H1 (cell line): ENCODE results near the gene LRRC14B. TPM values are rescaled to one million over a fixed set of nuclear protein-coding genes. Genes with fewer than 3 reads are reported as not detected.
A peak's percentile ranks its signal among the peaks of the same experiment; 100 is the strongest.

Experiments used
- CTCF ChIA-PET: fragments of 300-600 bp; sonication (Branson Sonifier 250); formaldehyde crosslinking; loops from one replicate; lab custom pipeline; 2021; ENCODE audit not compliant: partially characterized antibody; lab: Charles Lee
- POLR2A ChIA-PET: fragments of 300-600 bp; sonication (Branson Sonifier 250); formaldehyde crosslinking; loops from one replicate; lab custom pipeline; 2021; ENCODE audit warnings: inconsistent platforms; ENCODE audit not compliant: partially characterized antibody; lab: Charles Lee
- DNase-seq, 2 experiments: peaks; one replicate each; pipeline versions ENCODE4 v3.0.0 to v3.0.0-alpha.2; 2010 to 2022; ENCODE audit warnings: low spot score in 2 of 2, low read depth in 1 of 2, mixed read lengths in 1 of 2
- FAIRE-seq: peaks from 2 replicates; lab custom pipeline; 2011; peaks lifted over from hg19 to GRCh38; lab: Jason Lieb, UNC
- H2AFZ ChIP-seq: 2 replicates; pipeline ENCODE4 v1.8.1; 2012; ENCODE audit warnings: low read length, inconsistent platforms
- H2AK5ac ChIP-seq: 2 replicates; pipeline ENCODE4 v1.6.1; 2013; ENCODE audit warnings: low read depth, low read length
- H2BK120ac ChIP-seq: replicated peaks from 2 replicates; pipeline ENCODE3; 2013; ENCODE audit warnings: low read depth, low read length, inconsistent platforms
- H2BK12ac ChIP-seq: 2 replicates; pipeline ENCODE4 v1.6.1; 2013; ENCODE audit warnings: low read depth, low read length
- H2BK15ac ChIP-seq: 2 replicates; pipeline ENCODE4 v1.6.1; 2013; ENCODE audit warnings: low read length
- H2BK20ac ChIP-seq: 2 replicates; pipeline ENCODE4 v1.6.1; 2013; ENCODE audit warnings: low read length
- H2BK5ac ChIP-seq: 2 replicates; pipeline ENCODE4 v1.6.1; 2013; ENCODE audit warnings: low read depth, low read length
- H3K14ac ChIP-seq: 2 replicates; pipeline ENCODE4 v1.6.1; 2013; ENCODE audit warnings: inconsistent platforms; ENCODE audit not compliant: insufficient read length
- H3K18ac ChIP-seq: 2 replicates; pipeline ENCODE4 v1.6.1; 2013; ENCODE audit warnings: low read length; ENCODE audit errors: extremely low read depth
- H3K23ac ChIP-seq: 2 replicates; pipeline ENCODE4 v1.6.1; 2013; ENCODE audit warnings: inconsistent platforms; ENCODE audit not compliant: insufficient read length
- H3K23me2 ChIP-seq: 2 replicates; pipeline ENCODE4 v1.6.1; 2013; ENCODE audit warnings: low read depth, low read length
- H3K27ac ChIP-seq: 2 replicates; pipeline ENCODE4 v1.6.1; 2011; ENCODE audit warnings: low read depth, low read length, inconsistent platforms
- H3K27me3 ChIP-seq, 4 experiments: replicated peaks in 1 of 4; 1 replicate in 1 of 4; 2 replicates in 3 of 4; pipeline versions ENCODE4 v1.6.1 to v1.8.1; 2011 to 2013; ENCODE audit warnings: low read length in 3 of 4, mild to moderate bottlenecking in 3 of 4, inconsistent platforms in 2 of 4, mixed read lengths in 2 of 4, moderate library complexity in 1 of 4; ENCODE audit not compliant: control insufficient read depth in 3 of 4, insufficient read depth in 3 of 4; ENCODE audit errors: extremely low read depth in 1 of 4
- H3K36me3 ChIP-seq, 4 experiments: 2 replicates each; pipeline versions ENCODE4 v1.6.1 to v1.8.1; 2011 to 2013; ENCODE audit warnings: mild to moderate bottlenecking in 4 of 4, low read length in 3 of 4, moderate library complexity in 2 of 4, control low read depth in 1 of 4, inconsistent platforms in 1 of 4; ENCODE audit not compliant: insufficient read depth in 4 of 4, control insufficient read depth in 2 of 4
- H3K4ac ChIP-seq: replicated peaks from 2 replicates; pipeline ENCODE3; 2013; ENCODE audit warnings: low read length, low read depth, mixed read lengths, inconsistent platforms; ENCODE audit not compliant: insufficient read length
- H3K4me1 ChIP-seq, 4 experiments: replicated peaks in 1 of 4; 1 replicate in 1 of 4; 2 replicates in 3 of 4; pipeline versions ENCODE4 v1.6.1 to v1.8.1; 2011 to 2013; ENCODE audit warnings: low read length in 3 of 4, inconsistent platforms in 2 of 4, mixed read lengths in 1 of 4; ENCODE audit not compliant: insufficient read depth in 4 of 4, control insufficient read depth in 3 of 4
- H3K4me2 ChIP-seq, 2 experiments: 2 replicates each; pipeline versions ENCODE4 v1.6.1 to v1.8.1; 2011 to 2013; ENCODE audit warnings: low read depth in 2 of 2, low read length in 2 of 2, control low read depth in 1 of 2, inconsistent platforms in 1 of 2, mild to moderate bottlenecking in 1 of 2; ENCODE audit not compliant: insufficient read depth in 1 of 2
- H3K4me3 ChIP-seq, 4 experiments: fragments of 200-600, 300-600 bp in 1 of 4; sonication (generic), shearing (Covaris generic), sonication (Bioruptor Twin) in 1 of 4; 2 replicates each; pipeline versions ENCODE4 v1.5.1 to v1.8.1; 2011 to 2016; ENCODE audit warnings: low read length in 4 of 4, low read depth in 3 of 4, control low read depth in 2 of 4, inconsistent platforms in 2 of 4, mild to moderate bottlenecking in 2 of 4, mixed read lengths in 1 of 4, moderate library complexity in 1 of 4; ENCODE audit not compliant: insufficient read depth in 2 of 4; ENCODE audit errors: extremely low read depth in 1 of 4
- H3K56ac ChIP-seq: replicated peaks from 2 replicates; pipeline ENCODE3; 2013; ENCODE audit warnings: low read depth, mild to moderate bottlenecking, mixed read lengths, low read length, inconsistent platforms; ENCODE audit not compliant: insufficient read length
- H3K79me1 ChIP-seq: 2 replicates; pipeline ENCODE4 v1.6.1; 2013; ENCODE audit warnings: low read depth, low read length, control low read depth
- H3K79me2 ChIP-seq, 2 experiments: 2 replicates each; pipeline versions ENCODE4 v1.6.1 to v1.8.1; 2012 to 2013; ENCODE audit warnings: low read length in 2 of 2, mild to moderate bottlenecking in 2 of 2, inconsistent platforms in 1 of 2; ENCODE audit not compliant: insufficient read depth in 2 of 2, control insufficient read depth in 1 of 2
- H3K9ac ChIP-seq, 4 experiments: replicated peaks in 1 of 4; 1 replicate in 1 of 4; 2 replicates in 3 of 4; pipeline versions ENCODE4 v1.6.1 to v1.8.1; 2011 to 2013; ENCODE audit warnings: low read depth in 3 of 4, low read length in 3 of 4, control low read depth in 2 of 4, mild to moderate bottlenecking in 2 of 4, moderate library complexity in 2 of 4, inconsistent platforms in 1 of 4; ENCODE audit errors: extremely low read depth in 1 of 4
- H3K9me3 ChIP-seq, 2 experiments: 2 replicates each; pipeline versions ENCODE4 v1.6.1 to v1.8.1; 2012 to 2013; ENCODE audit warnings: mild to moderate bottlenecking in 2 of 2, moderate library complexity in 2 of 2, control low read depth in 1 of 2, inconsistent platforms in 1 of 2, low read depth in 1 of 2, low read length in 1 of 2, mixed read lengths in 1 of 2; ENCODE audit not compliant: insufficient read depth in 2 of 2
- H4K20me1 ChIP-seq, 2 experiments: replicated peaks in 1 of 2; 2 replicates each; pipeline versions ENCODE3 to v1.8.1; 2011 to 2013; ENCODE audit warnings: inconsistent platforms in 2 of 2, low read length in 2 of 2, mild to moderate bottlenecking in 1 of 2; ENCODE audit not compliant: insufficient read depth in 2 of 2, control insufficient read depth in 1 of 2
- H4K5ac ChIP-seq: 2 replicates; pipeline ENCODE4 v1.6.1; 2013; ENCODE audit warnings: low read length, low read depth, mixed read lengths, inconsistent platforms; ENCODE audit not compliant: insufficient read length
- H4K8ac ChIP-seq: 2 replicates; pipeline ENCODE4 v1.8.0; 2013; ENCODE audit warnings: mild to moderate bottlenecking, moderate library complexity, low read length, inconsistent platforms; ENCODE audit not compliant: insufficient read depth; ENCODE audit errors: extremely low read depth
- H4K91ac ChIP-seq: replicated peaks from 2 replicates; pipeline ENCODE3; 2013; ENCODE audit warnings: low read length, mixed read lengths, inconsistent platforms; ENCODE audit not compliant: insufficient read length
- BACH1 ChIP-seq: IDR thresholded peaks from 2 replicates; pipeline ENCODE4 v1.6.1; 2012; ENCODE audit warnings: low read length, improper control_type of control experiment
- CBX8 ChIP-seq: fragments of 300-800, 300-1000 bp; sonication (generic); IDR thresholded peaks from 2 replicates; pipeline ENCODE4 v1.7.1; 2016; ENCODE audit warnings: low read depth, low read length, borderline replicate concordance
- CHD2 ChIP-seq: IDR thresholded peaks from 2 replicates; pipeline ENCODE4 v1.6.1; 2012; ENCODE audit warnings: low read length, improper control_type of control experiment
- HDAC6 ChIP-seq: IDR thresholded peaks from one replicate; pipeline ENCODE4 v1.7.1; 2012; ENCODE audit warnings: low read depth, mild to moderate bottlenecking, inconsistent platforms, low read length, moderate library complexity
- JUN ChIP-seq: IDR thresholded peaks from 2 replicates; pipeline ENCODE4 v1.6.1; 2011; ENCODE audit warnings: low read depth, mild to moderate bottlenecking, improper control_type of control experiment, low read length
- KDM4A ChIP-seq: IDR thresholded peaks from one replicate; pipeline ENCODE4 v1.7.1; 2012; ENCODE audit warnings: low read depth, mild to moderate bottlenecking, moderate library complexity, low read length, inconsistent platforms; ENCODE audit not compliant: severe bottlenecking
- RNF2 ChIP-seq: fragments of 200-900, 300-1000 bp; sonication (generic); IDR thresholded peaks from 2 replicates; pipeline ENCODE4 v1.7.1; 2016; ENCODE audit warnings: borderline replicate concordance, low read depth, mild to moderate bottlenecking, antibody characterized with exemption, low read length; ENCODE audit not compliant: poor library complexity, severe bottlenecking; ENCODE audit errors: missing control alignments
- RXRA ChIP-seq: IDR thresholded peaks from 2 replicates; pipeline ENCODE4 v1.6.1; 2011; ENCODE audit warnings: low read depth, mild to moderate bottlenecking, low read length, moderate library complexity; ENCODE audit not compliant: insufficient read depth
- SIX5 ChIP-seq: IDR thresholded peaks from 2 replicates; pipeline ENCODE4 v1.6.1; 2011; ENCODE audit warnings: mild to moderate bottlenecking, low read depth, low read length
- SP1 ChIP-seq: IDR thresholded peaks from 2 replicates; pipeline ENCODE4 v1.6.1; 2011; ENCODE audit warnings: low read depth, low read length
- TAF7 ChIP-seq: optimal IDR thresholded peaks from 2 replicates; pipeline ENCODE3; 2011; ENCODE audit warnings: low read depth, mild to moderate bottlenecking, inconsistent platforms, low read length, moderate library complexity, borderline replicate concordance
- WGBS, 2 experiments: shearing (Covaris generic) in 1 of 2; methylation state at CpG; one replicate each; pipeline versions ENCODE4 v1.1.6 to v1.1.7; 2013 to 2015; ENCODE audit warnings: low lambda C conversion rate in 2 of 2, mixed read lengths in 2 of 2, inconsistent platforms in 1 of 2, low coverage in 1 of 2, missing lambda C conversion rate in 1 of 2; ENCODE audit not compliant: insufficient replicate concordance in 2 of 2, insufficient coverage in 1 of 2, insufficient read length in 1 of 2; ENCODE audit errors: extremely low coverage in 1 of 2, missing lambda C conversion rate in 1 of 2; 5-methylcytosine and 5-hydroxymethylcytosine counted together
- polyA plus RNA-seq, 7 experiments: library from polyadenylated mRNA; depleted of rRNA in 3 of 7; stranded (reverse) in 5 of 7; unstranded in 2 of 7; fragments of >200 nt in 5 of 7; fragments of 200-250 nt in 2 of 7; gene quantifications; 1 replicate in 5 of 7; 2 replicates in 1 of 7; 4 replicates in 1 of 7; pipeline versions ENCODE4 v1.2.1 to v1.2.3, GENCODE V29; 2011 to 2013; ENCODE audit warnings: missing spikeins in 2 of 7, mixed read lengths in 2 of 7
- total RNA-seq: library from RNA; stranded (reverse); fragmentation: NEBNext Ultra II Directional; extraction: Animal tissue kit (Norgen Biotek cat#: 25700); gene quantifications from 2 replicates; pipeline ENCODE4 v1.2.1, GENCODE V29; 2021
- TF ChIP-seq, protein P1 (sequence below): IDR thresholded peaks from 2 replicates; pipeline ENCODE4 v1.6.1; 2012; ENCODE audit warnings: inconsistent platforms

Gene LRRC14B
- total and polyA plus RNA-seq, 2 of the 8 experiments (the other 6 are each of a cell fraction or from before 2014, with no cell fraction given) = not detected

DNA sequence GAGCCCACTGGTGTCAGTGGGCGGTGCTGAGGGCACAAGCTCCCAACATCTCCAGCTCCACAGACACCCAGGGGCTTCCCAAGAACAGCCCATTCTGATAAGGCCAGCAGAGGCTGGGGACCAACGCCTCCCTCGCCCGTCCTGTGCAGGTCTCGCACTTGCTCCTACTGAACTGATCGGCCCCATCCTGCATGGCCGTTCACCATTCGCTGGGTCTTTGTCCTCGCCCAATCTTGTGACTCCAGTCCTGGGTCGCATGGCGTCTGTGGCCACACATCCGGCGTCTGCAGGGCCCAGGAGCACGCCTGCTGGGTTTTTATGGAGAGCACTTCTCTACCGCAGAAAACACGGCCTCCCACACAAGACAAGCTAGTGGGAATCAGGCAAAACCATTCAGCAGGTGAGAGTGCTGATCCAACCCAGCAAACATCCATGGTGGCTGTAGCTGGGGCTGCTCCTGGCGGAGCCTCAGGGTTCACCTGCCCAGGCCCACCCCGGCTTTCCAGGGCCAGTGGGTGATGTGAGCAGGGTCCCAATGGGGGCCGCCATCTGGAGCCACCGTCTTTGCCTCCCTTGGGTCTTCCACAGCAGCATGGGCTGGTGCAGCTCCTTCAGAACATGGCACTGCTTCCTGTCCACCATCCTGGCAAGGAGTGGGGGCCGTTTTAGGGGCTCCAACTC lies 7.4 kb downstream of the LRRC14B start:
- H4K91ac ChIP-seq = no peak overlapping the region
- POLR2A ChIA-PET = no interaction called here
- H2BK5ac ChIP-seq = no peak overlapping the region
- DNase-seq (peak in 1 of 2 experiments; percentile 38), FAIRE-seq (no peak)
- no peak overlapping the region for H2BK120ac ChIP-seq
- no peak overlapping the region for H3K4me2 ChIP-seq
- no peaks in the 10 kb centered on the region for H3K79me2 ChIP-seq
- no peak overlapping the region for H3K23ac ChIP-seq
- H3K14ac ChIP-seq = no peak overlapping the region
- no peak overlapping the region for H4K5ac ChIP-seq
- no peak overlapping the region for H2BK15ac ChIP-seq
- no peaks in the 10 kb centered on the region for H3K27me3 ChIP-seq
- no peaks in the 10 kb centered on the region; a peak in 1 of 8 replicates for H3K36me3 ChIP-seq
- H2BK20ac ChIP-seq = no peak overlapping the region
- no peaks in the 10 kb centered on the region for H3K79me1 ChIP-seq
- H2AFZ ChIP-seq = no peak overlapping the region
- no peak overlapping the region for H3K9ac ChIP-seq
- no peak overlapping the region for H2BK12ac ChIP-seq
- no peak overlapping the region for H3K4me3 ChIP-seq
- CTCF ChIA-PET = interaction anchor here (1.1 to 2.4 kb wide), 3 partner anchors 10 to 83 kb away, joined by 3 to 18 read pairs (median 3); no protein-coding TSS in a partner anchor
- no peak overlapping the region for H3K4ac ChIP-seq
- no peaks in the 10 kb centered on the region for H3K23me2 ChIP-seq
- H4K8ac ChIP-seq = peak overlapping the region; percentile 25; the same call in 1 of the 2 replicates
- H3K56ac ChIP-seq = no peak overlapping the region
- H3K4me1 ChIP-seq = no peaks in the 10 kb centered on the region
- no peak overlapping the region for H3K18ac ChIP-seq
- no peak overlapping the region for H2AK5ac ChIP-seq
- H3K9me3 ChIP-seq = no peaks in the 10 kb centered on the region
- H3K27ac ChIP-seq = no peak overlapping the region
- H4K20me1 ChIP-seq = peaks cover 3 to 7% of the 10 kb centered on the region in 2 experiments
- 90% methylated on average over 20 of the region's 21 CpGs; no CpG with 5 or more reads in 1 of the 2 experiments for WGBS, 2 experiments
- TF ChIP-seq CBX8 (no peak), JUN (no peak), SIX5 (no peak), RXRA (no peak), RNF2 (no peak), CHD2 (no peak), BACH1 (no peak), TAF7 (no peak), SP1 (no peak), KDM4A (no peak), HDAC6 (no peak)
- TF ChIP-seq, protein P1, sequence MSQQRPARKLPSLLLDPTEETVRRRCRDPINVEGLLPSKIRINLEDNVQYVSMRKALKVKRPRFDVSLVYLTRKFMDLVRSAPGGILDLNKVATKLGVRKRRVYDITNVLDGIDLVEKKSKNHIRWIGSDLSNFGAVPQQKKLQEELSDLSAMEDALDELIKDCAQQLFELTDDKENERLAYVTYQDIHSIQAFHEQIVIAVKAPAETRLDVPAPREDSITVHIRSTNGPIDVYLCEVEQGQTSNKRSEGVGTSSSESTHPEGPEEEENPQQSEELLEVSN = no peak
